ENCODE measurements around the gene RBM38.

Gene RBM38

GRCh38 chr20:57392512-57393271, 1.5 kb downstream of the RBM38 start:
- DNase-seq: no peak

GRCh38 chr20:57393321-57394120, 2.3 kb downstream of the RBM38 start:
- DNase-seq: no peak

DNA sequence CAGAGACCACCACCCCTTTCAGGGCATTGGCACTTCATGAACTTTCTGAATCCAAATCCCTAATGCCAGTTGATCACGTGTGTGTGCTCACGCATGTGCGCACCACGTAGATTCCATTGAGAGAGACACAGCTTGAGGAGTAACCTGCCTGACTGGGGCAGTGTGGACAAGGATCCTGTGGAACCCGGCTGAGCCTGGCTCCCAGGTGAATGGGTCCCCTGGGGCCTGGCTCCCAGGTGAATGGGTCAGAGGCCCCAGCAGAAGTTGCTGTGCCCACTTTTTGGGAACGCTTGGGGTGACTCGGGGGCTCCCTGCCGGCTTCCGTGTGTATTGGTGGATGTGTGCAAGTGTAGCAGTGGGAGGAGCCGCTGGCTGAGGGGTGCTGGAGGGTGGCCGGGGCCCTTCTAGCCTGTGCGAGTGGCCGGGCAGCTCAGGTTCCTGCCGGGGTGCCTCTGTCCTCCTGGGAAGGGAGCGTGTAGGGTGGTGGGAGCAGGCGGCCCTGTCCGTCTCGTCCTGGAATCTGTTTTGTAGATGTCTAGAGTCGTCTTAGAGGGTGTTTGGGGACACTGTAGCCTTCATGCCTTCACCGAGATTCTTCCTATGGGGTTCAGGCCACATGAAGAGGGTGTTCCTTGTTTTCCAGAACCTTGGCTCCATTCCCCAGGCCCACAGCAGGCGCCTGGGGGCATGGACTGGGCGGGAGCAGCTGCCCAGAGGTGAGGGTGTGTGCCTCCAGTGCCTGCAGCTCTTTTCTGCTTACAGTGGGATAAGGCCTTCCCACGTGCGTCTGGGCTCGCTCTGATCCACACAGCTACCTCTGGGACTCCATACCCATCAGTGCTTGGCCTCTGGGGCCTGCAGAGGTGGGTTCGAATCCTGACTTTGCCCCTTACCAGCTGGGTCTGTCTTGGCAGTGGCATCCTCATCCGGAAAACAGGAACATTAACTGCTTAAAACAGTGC, 3.2 kb downstream of the RBM38 start:
- DNase-seq: no peak

- no peak for DNase-seq
Observed at GRCh38 chr20:57395111-57395966, 4.1 kb downstream of the RBM38 start.

DNA sequence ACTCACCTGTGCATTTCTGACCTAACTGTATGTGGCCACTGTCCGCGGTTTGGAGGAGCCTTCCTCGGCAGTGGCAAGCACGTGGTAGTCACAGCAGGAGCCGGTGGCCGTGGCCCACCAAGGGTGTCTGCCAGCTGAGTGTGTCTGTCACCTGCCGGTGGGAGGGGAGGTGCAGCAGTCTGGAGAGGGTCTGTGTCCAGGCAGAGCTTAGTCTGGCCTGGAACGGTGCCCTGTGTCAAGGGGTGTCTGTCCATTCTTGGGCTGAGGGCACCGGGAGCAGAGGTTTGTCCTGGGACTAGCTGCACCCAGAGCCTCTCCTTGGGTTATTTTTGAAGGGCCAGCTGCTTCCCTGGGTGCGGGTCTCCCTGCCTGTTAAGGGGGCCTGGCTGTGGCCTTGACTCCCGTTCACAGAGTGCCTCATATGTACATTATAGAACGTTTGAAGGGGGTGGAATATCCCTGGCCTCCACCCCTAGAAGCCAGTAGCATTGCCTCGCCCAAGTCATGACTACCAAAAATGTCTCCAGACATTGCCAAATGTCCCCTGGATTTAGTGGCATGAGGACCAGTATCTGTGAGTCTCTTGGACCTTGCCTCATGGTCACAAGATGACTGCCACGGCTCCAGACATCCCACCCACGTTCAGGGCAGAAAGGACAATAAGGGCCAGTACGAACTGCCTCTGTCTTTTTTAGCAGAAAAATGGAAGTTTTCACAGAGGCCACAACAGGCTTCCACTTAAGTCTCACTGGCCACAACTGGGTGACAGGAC, 5.2 kb downstream of the RBM38 start:
- no peak for DNase-seq

GRCh38 chr20:57396984-57397692, 5.9 kb downstream of the RBM38 start:
- no peak for DNase-seq

GRCh38 chr20:57397693-57398108, 6.5 kb downstream of the RBM38 start:
- DNase-seq: no peak

DNA sequence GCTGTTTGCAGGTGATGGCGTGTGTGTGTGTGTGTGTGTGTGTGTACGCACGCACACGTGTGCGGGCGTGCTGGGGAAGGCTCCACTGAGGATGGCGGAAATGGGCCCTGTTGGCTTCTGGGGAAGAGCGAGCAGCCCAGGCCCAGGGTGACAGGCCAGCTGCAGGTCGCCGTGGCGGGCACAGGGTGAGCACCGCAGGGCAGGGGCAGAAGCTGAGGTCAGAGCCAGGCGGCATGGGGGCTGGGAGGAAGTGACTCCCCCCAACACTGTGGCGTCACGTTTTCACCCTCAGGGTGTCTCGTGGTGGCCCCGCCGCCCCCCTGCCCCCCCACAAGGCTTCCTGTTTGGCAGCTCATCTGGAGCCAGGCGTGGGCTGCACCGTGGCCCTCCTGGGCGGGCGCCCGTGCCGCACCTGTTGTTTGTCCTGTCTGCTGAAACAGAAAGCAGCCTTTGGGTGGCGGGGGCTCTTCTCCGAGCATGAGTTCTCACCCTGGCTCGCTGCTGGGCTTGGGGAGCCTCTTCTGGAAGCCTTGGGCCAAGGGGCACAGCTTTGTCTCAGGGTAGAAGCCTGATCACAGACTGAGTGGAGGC, 7.1 kb downstream of the RBM38 start:
- DNase-seq: no peak

DNA sequence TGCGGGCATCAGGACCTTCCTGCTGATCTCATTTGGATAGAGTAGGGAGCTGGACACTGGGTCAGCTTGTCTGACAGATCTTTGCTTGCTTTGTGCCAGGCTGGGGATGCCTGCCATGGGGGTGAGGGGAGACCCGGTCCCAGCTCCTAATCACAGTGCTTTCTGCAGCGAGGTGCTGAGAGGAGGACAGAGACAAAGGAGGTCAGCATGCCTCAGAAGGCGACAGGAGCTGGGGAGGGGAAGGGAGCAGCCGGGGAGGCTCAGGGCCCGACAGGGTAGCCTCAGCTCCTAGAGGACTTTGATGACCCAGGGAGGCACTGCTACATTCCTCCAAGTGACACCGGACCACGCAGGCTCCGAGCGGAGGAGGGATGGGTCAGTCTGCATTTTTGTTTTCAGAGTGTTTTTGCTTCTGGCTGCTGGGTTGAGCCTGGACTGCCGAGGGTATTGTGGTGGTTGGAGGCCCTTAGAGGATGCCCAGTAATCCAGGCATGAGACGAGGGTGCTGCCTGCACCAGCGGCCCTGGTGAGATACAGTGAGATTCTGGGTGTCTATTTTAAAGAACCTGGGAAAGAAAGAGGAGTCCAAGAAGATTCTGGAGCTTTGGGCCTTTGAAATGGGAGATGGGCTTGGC, 7.8 kb downstream of the RBM38 start:
- DNase-seq: no peak

- DNase-seq: no peak
Observed at GRCh38 chr20:57399587-57400155, 8.5 kb downstream of the RBM38 start.

DNA sequence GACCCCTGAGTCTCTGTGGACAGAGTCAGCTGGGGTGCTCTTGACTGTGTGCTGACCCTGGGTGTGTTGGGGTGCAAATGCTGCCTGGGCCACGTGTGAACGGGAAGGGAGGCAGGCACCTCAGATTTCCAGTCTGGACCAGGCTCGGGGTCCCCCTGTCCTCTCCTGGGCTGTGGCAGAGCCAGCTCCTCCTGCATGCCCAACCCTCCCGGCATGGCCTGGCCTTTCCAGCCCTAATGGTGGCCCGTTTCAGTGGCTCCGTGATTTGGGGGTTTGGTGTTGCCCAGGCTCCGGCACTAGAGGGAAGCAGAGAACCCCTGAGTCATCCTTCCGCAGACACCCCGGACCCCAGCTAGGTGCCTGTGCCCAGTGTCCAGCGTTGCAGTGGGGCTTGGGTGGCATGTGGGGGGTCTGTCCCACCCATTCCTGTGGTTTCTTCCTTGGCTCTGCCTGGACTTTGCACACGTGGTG, 9.1 kb downstream of the RBM38 start:
- DNase-seq: no peak

DNA sequence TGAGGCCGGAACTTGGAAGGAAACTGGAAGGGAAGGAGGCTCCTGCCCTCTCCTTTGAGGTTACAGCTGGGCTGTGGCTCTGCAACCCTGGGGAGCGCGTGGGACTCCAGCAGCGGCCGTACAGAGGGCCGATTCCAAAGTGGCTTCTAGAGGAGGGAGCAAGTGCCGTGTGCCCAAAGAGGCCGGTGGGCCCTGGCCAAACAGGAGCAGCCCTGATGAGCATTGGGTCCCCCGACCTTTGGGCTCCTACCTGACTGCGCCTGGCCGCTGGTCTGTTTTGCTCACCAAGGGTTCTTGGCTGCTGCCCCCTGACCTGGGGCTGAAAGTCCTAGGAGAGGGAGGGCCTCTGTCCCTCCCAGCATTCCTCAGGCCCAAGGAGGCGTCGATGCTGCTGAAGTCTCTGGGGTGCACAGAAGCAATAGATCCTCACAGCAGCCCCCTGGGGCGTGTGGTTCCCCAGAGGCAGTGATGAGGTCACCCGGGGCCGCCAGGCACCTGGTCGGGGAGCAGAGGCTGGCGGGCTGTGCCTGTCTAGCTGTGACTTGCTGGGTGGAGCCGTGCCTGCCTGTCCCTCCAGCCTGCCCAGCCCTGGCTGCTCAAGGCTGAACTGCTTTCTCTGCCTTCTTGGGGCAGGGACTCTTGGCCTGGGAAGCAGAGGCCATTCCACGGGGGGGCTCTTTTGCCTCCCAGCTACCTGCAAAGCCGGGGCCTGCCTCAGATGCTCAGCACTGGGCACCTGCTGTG, 9.8 kb downstream of the RBM38 start:
- peak; percentile 30 for DNase-seq

GRCh38 chr20:57401565-57401918, 10.3 kb downstream of the RBM38 start:
- DNase-seq: no peak

- DNase-seq: no peak
Observed at GRCh38 chr20:57402206-57403125, 11.3 kb downstream of the RBM38 start.

- DNase-seq: no peak
Observed at GRCh38 chr20:57403216-57403615, 12.0 kb downstream of the RBM38 start.

GRCh38 chr20:57404006-57404405, 12.8 kb downstream of the RBM38 start:
- no peak for DNase-seq

- DNase-seq: no peak
Observed at GRCh38 chr20:57404419-57405072, 13.3 kb downstream of the RBM38 start.

All from NCI-H2171 treated with DMSO at 0.1 percent for 48 hours (cell line).